HG03095 (cell line): ENCODE data around the gene TRDMT1.
A peak's percentile ranks its signal among the peaks of the same experiment; 100 is the strongest.

Experiments
- ATAC-seq: cut with Tn5 transposase; IDR thresholded peaks from one replicate; pipeline ENCODE4 v1.9.1; 2021; ENCODE audit warnings: moderate library complexity; ENCODE audit not compliant: unreplicated experiment

TRDMT1 gene

DNA sequence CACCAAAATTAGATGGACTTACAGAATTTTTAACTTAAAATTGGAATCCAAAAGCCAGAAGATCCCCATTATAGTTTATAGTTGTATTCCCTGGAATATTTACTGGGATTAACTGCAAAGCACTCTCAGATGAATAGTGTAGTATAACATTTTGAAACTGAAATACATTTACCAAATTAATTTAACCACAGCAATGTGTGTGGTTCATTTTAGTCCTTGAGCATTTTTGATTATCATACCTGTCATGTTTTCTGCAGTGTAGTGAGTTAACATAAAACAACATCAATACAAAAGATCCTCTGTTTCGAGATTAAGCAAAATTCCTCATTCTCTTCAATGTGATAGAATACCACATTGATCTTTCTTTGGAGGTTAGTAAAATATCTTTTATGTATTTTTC, 30.3 kb upstream of the TRDMT1 start:
- ATAC-seq, result no peak

DNA sequence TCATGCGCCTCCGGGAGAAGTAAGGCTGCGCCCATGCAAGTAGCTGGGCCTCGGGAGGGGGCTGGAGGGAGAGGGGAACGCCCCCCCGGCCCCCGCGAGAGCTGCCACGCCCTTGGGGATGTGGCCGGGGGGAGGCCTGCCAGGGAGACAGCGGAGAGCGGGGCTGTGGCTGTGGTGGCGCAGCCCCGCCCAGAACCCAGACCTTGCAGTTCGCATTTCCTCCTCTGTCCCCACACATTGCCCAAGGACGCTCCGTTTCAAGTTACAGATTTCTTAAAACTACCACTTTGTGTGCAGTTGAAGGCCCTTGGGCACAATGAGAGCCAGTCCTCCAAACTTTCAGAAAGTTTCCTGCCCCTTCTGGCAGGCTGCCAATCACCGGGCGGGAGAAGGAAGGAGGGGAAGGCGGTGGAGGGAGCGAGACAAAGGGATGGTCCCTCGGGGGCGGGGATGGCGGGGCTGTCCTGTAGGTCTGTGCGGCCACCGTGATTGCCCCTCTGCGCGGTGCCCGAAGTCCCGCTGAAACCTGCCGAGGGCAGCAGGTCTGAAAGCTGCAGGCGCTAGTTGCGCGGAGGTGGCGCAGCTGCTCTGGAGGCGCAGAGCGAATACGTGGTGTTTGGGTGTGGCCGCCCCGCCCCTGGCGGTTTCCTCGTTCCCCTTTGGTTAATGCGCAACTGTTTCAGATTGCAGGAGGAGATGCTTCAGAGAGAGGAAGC, 28.7 kb upstream of the TRDMT1 start:
- peak; percentile 60 for ATAC-seq

DNA sequence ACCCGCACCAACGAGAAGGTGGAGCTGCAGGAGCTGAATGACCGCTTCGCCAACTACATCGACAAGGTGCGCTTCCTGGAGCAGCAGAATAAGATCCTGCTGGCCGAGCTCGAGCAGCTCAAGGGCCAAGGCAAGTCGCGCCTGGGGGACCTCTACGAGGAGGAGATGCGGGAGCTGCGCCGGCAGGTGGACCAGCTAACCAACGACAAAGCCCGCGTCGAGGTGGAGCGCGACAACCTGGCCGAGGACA, 28.2 kb upstream of the TRDMT1 start:
- no peak for ATAC-seq

GRCh38 chr10:17229016-17229716, 27.7 kb upstream of the TRDMT1 start:
- ATAC-seq, result no peak

DNA sequence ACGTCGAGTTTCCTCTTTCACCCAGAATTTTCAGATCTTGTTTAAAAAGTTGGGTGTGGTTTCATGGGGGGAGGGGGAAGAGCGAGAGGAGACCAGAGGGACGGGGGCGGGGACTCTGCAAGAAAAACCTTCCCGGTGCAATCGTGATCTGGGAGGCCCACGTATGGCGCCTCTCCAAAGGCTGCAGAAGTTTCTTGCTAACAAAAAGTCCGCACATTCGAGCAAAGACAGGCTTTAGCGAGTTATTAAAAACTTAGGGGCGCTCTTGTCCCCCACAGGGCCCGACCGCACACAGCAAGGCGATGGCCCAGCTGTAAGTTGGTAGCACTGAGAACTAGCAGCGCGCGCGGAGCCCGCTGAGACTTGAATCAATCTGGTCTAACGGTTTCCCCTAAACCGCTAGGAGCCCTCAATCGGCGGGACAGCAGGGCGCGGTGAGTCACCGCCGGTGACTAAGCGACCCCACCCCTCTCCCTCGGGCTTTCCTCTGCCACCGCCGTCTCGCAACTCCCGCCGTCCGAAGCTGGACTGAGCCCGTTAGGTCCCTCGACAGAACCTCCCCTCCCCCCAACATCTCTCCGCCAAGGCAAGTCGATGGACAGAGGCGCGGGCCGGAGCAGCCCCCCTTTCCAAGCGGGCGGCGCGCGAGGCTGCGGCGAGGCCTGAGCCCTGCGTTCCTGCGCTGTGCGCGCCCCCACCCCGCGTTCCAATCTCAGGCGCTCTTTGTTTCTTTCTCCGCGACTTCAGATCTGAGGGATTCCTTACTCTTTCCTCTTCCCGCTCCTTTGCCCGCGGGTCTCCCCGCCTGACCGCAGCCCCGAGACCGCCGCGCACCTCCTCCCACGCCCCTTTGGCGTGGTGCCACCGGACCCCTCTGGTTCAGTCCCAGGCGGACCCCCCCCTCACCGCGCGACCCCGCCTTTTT, 26.9 kb upstream of the TRDMT1 start, which contains the start of gene VIM:
Gene VIM (plus strand): TSS at position 151 of the 925 bp plus-strand sequence. CDS start 1,182 bp downstream, outside the sequence.
- ATAC-seq, result peak; percentile 34

- peak; percentile 25 for ATAC-seq
Measured at GRCh38 chr10:17227367-17228090, 26.1 kb upstream of the TRDMT1 start.

GRCh38 chr10:17226891-17227303, 25.4 kb upstream of the TRDMT1 start:
- no peak for ATAC-seq

DNA sequence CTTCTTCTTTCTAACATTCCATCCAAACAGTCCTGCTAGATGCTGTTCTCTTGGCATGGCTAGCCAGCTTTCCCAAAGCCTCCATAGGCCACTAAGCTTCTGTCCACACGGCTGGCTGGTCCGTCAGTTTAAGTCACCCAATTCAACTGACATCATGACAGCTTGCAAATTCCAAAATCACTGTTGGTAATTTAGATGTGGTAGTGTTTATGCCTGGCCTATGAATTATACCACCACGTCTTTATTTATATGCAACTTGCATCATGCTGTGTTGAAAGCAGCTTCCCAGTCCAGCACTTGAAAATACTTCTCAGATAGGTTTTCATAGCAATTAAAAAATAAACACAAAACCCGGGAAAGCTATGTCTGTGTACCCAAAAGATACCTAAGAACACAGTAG, 24.3 kb upstream of the TRDMT1 start:
- no peak for ATAC-seq

- ATAC-seq, result no peak
Measured at GRCh38 chr10:17222329-17222728, 20.9 kb upstream of the TRDMT1 start.

DNA sequence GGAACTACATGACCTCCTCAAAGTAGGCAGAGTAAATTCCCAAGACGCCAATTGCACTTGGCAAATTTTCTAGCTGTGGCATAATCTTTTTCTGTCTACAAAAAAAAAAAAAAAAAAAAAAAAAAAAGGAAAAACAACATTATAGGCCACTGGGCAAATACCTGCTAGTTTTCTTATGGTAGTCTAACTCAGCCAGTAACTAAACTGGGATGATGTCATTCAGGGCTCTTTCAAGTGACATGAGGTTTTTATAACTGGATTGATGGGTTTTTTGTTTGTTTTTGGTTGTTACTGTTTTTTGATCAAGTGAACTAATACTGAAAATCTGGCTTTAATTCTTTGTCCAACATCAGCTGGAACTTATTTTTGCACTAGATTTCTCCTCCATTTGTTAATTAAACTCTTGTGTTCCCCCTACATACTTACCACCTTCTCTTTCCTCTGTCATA, 19.2 kb upstream of the TRDMT1 start:
- no peak for ATAC-seq

DNA sequence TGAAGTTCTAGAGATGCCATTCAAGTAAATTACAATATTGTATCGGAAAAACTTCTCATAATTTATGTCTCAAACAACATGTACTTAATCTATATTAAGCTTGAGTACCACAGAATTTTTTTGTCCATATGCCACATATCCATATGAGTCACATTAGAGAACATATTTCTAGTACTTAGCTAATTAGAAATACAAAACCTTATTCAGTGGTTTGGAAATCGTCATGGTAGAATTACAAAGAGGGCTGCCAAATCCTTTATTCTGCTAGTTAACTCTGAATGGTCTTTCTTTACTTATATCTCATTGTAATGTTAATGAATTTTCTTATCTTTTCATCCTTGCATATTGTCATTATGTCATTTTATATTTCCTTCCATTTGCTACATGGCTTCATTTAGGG, 17.6 kb upstream of the TRDMT1 start:
- ATAC-seq, result no peak

GRCh38 chr10:17217631-17218232, 16.3 kb upstream of the TRDMT1 start:
- no peak for ATAC-seq

DNA sequence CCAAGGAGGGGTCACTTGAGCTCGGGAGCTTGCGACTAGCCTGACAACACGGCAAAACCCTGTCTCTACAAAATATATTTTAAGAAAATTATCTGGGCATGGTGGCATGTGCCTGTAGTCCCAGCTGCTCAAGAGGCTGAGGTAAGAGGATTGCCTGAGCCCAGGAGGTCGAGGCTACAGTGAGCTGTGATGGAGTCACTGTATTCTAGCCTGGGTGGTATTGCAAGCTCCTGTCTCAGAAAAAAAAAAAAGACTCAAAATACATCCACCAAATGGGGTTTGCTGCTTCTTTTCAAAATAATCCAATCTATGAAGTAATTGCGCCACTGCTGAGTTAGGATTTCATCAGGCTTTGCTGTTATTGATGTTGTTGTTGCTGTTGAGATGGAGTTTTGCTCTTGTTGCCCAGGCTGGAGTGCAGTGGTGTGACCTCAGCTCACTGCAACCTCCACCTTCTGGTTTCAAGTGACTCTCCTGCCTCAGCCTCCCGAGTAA, 15.5 kb upstream of the TRDMT1 start:
- ATAC-seq, result no peak

GRCh38 chr10:17216217-17216900, 14.9 kb upstream of the TRDMT1 start:
- peak; percentile 100 for ATAC-seq

DNA sequence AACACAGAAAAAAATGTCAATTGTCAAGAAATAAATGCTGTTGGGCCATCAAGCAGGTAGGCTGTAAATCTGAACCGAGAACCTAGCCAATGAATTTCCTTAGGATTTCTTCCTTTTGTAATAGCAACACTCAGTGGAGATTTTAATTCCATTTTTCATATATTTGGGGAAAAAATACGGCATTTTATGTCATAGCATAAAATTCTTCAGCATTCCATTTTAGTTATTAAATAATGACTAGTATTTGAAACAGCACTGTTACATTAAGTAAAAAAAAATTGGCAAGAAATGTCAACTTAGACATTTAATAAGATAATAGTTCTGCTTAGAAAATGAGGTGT, 14.3 kb upstream of the TRDMT1 start:
- ATAC-seq, result no peak

DNA sequence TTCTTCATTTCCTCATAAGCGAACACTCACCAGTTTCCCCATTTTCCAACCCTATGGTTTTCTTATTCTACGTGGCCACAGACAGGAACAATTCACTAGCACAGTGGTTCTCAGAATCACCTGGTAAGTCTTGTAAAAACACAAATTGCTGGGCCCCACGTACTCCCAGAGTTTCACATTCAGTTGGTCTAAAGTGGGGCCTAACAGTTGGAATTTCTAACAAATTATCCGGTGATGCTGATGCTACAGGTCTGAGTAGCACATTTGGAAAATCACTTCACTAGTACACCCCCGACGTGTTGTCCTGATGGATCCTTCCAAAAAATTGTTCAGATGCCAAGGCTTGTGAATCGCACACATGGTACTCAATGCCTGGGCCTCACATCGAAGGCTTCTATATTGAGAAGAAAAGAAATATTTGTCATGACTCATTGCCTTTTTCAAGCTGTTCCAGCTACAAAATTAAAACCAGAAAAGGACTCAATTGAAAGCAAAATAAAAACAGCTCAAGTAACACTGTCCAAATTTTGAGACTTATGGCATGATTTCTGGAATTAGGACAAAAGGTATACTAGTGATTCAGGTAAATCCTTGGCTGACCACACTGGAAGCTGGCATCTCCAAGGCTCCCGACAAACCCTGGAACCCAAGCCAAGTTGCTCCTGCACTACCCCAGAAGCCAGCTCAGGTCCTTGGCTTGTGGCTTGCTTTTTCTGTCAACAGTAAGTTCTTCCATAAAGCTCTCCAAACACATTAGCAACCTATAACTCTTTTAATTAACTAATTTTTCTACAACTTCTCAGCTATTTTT, 13.7 kb upstream of the TRDMT1 start:
- ATAC-seq, result no peak

GRCh38 chr10:17214526-17214925, 13.1 kb upstream of the TRDMT1 start:
- no peak for ATAC-seq

- ATAC-seq, result no peak
Measured at GRCh38 chr10:17213646-17214349, 12.3 kb upstream of the TRDMT1 start.
